RPMI7951 (cell line): ENCODE data around the gene REV3L. TPM values are rescaled to one million over a fixed set of nuclear protein-coding genes. Genes with fewer than 3 reads are reported as not detected.
"Not testable (repeated sequence)": the region's sequence is repeated elsewhere in the genome, so short reads cannot be mapped to it uniquely, and the experiment has no call there.

ENCODE experiments used
- DNase-seq: peaks from one replicate; pipeline ENCODE4 v3.0.0-alpha.2; 2012; ENCODE audit warnings: low read depth
- total RNA-seq: library from RNA; depleted of rRNA; stranded (reverse); fragments of >200 nt; shearing (Covaris generic); gene quantifications from 2 replicates; pipeline ENCODE4 v1.2.3, GENCODE V29; 2014; rRNA removed

REV3L gene
- total RNA-seq, 1 experiment from 2014 or later, result 22.8 TPM

- DNase-seq, result peak; percentile 83
Observed at GRCh38 chr6:111263837-111264236, 219.2 kb downstream of the REV3L start.

GRCh38 chr6:111260570-111261298 is 222.3 kb downstream of the REV3L start:
- peak; percentile 19 for DNase-seq

GRCh38 chr6:111259089-111259831 is 223.8 kb downstream of the REV3L start:
- DNase-seq, result peak; percentile 98

GRCh38 chr6:111258615-111259088 is 224.4 kb downstream of the REV3L start:
- peak; percentile 42 for DNase-seq

GRCh38 chr6:111258010-111258409 is 225.0 kb downstream of the REV3L start:
- no peak for DNase-seq

- no peak for DNase-seq
Observed at GRCh38 chr6:111256646-111257045, 226.4 kb downstream of the REV3L start.

- DNase-seq, result not testable (repeated sequence)
Observed at GRCh38 chr6:111255838-111256237, 227.2 kb downstream of the REV3L start.

GRCh38 chr6:111254779-111255166 is 228.2 kb downstream of the REV3L start:
- DNase-seq, result no peak

GRCh38 chr6:111254004-111254778 is 228.8 kb downstream of the REV3L start:
- DNase-seq, result no peak

- no peak for DNase-seq
Observed at GRCh38 chr6:111252726-111253125, 230.3 kb downstream of the REV3L start.

GRCh38 chr6:111250791-111251354 is 232.1 kb downstream of the REV3L start:
- no peak for DNase-seq

Other genes starting within 250 kb of the REV3L start
- gene TRAF3IP2, start 122.7 kb upstream of the REV3L start, total RNA-seq, result 21.7 and 25.2 TPM in 2 replicates